ENCODE data around the gene HSPA1B.
"Not testable (repeated sequence)": the region's sequence is repeated elsewhere in the genome, so short reads cannot be mapped to it uniquely, and the experiment has no call there.

HSPA1B gene

DNA sequence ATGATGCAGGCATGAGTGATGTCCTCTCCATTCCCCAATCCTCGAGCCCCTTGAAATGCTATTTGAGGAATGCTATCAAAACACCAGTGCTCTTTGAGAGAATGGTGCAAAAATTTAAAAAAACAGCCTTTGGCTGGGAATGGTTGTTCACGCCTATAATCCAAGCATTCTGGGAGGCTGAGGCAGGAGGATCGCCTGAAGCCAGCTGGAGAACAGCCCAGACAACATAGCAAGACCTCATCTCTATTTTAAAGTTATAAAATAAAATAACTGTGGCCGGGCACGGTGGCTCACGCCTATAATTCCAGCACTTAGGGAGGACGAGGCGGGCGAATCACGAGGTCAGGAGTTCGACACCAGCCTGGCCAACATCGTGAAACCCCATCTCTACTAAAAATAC lies 27.8 kb upstream of the HSPA1B start:
- no peak for DNase-seq

DNA sequence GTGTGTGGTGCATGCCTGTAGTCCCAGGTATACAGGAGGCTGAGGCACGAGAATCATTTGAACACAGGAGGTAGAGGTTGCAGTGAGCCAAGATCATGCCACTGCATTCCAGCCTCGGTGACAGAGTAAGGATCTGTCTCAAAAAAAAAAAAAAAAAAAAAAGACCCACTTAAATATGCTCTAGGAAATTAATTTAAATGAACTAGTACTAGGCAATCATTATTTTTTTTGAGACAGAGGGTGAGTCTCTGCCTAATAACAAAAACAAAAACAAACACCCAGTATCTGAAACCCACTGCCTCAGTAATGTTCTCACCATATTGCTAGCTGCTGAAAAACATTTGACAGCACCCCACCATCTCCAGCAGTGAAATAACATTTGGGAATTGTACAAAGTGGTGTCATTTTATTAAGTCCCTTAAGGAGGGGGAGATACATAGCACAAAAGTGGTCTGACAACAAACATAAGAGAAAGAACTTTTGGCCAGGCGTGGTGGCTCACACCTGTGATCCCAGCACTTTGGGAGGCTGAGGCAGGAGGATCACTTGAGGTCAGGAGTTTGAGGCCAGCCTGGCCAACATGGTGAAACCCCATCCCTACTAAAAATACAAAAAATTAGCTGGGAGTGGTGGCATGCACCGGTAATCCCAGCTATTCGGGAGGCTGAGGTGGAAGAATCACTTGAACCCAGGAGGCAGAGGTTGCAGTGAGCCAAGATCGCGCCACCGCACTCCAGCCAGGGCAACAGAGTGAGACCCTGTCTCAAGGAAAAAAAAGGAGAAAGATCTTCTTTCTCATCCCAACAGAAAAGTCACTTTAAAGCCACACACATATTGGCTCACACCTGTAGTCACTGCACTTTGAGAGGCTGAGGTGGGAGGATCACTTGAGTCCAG lies 26.3 kb upstream of the HSPA1B start:
- not testable (repeated sequence) for DNase-seq

DNA sequence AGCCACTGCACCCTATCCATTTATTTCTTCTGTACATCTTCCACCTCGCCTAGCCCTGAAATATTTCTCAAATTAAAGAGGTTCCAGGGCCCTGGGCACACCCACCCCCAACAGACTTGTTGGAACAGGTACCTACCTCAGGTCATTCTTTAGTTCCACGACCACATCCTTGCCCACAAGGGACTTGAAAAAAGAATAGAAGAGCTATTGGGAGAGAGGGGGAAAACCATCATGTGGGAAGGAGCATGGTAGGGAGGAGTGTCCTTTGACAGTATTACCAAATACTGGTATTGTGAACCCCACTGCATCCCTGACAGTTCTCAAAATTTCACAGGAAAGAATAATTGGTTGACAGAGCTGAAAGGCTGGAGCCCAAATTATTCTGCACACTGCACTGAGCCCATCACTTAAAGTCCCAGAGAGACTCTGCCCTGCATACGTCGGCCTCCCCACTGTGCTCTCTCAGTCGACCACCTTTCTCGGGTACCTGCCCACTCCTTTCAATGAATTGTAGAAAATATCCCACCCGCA lies 21.5 kb upstream of the HSPA1B start:
- DNase-seq: no peak

DNA sequence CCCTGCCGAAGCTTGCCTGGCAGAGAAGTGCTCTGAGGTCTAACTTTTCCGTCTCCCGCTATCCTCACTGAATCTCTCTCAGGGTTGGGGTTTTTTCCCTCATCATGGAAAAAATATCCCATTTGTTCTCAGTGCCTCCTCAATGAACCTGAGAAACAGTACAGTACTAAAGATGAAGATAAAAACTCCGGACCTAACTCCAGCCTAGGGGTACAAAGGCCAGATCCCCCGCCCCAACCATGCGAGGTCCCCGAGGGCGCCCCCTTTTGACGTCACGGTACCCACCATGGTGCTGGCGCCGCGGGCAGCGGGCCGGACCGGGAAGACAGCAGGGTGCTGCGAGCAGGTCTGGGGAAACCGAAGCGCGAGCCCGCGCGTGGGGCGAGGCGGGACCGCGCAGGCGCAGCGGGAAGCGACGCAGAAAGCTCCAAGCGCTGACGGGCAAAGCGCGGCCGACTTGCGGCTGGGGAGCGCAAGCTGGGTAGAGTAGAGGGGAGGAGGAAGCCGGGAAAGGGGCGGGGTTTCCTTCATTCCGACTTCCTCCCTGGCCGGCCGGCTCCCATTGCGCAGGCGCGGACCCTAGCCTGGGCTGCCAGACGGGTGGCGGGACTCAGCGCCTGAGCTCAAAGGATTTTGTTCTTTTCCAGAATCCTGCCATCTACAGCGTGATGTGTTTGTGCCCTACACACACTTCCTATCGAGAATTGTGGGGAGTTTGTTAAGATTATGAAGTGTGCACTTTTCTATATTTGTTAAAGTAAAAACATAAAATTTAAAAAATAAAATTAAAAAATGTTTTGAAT lies 20.9 kb upstream of the HSPA1B start, which contains the start of gene LSM2:
TSS of gene LSM2 (minus strand) at position 497 of the 803 bp plus-strand sequence. CDS start at position 288, 209 bp downstream.
- DNase-seq: peak; percentile 97

DNA sequence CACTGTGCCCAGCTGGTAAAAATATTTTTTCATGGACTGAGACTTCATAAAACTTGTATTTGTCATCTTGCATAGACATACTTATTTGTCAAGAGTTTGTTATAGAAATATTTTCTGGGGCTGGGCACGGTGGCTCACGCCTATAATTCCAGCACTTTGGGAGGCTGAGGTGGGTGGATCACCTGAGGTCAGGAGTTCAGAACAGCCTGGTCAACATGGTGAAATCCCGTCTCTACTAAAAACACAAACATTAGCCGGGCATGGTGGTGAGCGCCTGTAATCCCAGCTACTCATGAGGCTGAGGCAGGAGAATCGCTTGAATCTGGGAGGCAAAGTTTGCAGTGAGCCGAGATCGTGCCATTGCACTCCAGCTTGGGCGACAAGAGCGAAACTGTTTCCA lies 18.9 kb upstream of the HSPA1B start:
- not testable (repeated sequence) for DNase-seq

DNA sequence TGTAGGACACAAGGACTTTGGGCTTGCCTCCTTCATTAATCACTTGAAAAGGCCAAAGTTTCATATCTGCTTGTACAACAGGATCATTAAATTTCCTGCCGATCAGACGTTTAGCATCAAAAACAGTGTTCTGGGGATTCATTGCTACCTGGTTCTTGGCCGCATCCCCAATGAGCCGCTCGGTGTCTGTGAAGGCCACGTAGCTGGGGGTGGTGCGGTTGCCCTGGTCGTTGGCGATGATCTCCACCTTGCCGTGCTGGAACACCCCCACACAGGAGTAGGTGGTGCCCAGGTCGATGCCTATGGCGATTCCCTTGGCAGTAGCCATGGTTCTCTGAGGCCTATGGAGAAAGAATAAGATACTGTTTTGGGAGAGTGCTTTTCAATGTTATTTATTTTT lies 15.9 kb upstream of the HSPA1B start:
- no peak for DNase-seq

DNA sequence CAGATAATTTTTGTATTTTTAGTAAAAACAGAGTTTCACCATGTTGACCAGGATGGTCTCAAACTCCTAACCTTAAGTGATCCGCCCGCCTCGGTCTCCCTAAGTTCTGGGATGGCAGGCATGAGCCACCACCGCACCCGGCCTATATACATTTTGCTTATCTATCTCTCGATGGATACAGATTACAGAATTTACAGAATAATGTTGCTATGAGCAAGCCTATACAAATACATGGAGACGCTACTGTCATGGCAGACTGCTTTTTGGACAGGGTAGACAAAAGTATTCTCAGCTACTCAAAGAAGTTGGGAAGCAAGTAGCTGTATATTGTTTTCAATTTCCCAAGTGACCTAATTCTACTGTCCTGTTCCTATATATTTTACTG lies 14.1 kb upstream of the HSPA1B start:
- no peak for DNase-seq

DNA sequence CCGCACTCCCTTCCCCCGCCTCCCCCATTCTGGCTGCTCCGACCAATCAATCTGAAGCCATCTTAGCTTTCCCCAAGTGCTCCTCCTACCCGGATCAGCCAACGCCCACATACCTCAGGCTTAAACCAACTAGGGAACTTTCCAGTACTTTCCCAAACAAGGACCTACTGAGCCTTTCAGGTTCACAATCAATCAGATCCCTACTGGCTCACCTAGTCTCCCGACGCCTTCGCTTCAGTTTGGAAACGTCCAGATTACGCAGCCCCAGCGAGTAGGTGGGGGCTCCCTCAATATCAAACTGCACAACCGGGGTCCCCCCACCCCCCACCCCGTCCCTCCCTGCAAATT lies 12.9 kb upstream of the HSPA1B start:
- DNase-seq: peak; percentile 97

DNA sequence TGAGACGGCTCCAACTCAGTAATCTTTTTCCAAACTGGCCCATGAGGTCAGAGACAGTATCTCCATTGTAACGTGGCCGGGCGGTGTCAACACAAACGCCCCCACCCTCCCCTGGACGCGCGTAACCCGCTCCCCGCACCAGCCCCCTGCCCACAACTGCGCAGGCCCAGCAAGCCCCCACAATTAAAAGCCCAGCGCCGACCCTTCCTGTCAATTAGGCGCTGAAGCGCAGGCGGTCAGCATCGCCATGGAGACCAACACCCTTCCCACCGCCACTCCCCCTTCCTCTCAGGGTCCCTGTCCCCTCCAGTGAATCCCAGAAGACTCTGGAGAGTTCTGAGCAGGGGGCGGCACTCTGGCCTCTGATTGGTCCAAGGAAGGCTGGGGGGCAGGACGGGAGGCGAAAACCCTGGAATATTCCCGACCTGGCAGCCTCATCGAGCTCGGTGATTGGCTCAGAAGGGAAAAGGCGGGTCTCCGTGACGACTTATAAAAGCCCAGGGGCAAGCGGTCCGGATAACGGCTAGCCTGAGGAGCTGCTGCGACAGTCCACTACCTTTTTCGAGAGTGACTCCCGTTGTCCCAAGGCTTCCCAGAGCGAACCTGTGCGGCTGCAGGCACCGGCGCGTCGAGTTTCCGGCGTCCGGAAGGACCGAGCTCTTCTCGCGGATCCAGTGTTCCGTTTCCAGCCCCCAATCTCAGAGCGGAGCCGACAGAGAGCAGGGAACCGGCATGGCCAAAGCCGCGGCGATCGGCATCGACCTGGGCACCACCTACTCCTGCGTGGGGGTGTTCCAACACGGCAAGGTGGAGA lies 12.3 kb upstream of the HSPA1B start, which contains the start of the genes HSPA1A and HSPA1L:
TSS of gene HSPA1A (plus strand) at position 519 of the 814 bp plus-strand sequence. CDS start at position 733, 214 bp downstream.
TSS of gene HSPA1L (minus strand) at position 259 of the 814 bp plus-strand sequence. CDS start 3,311 bp downstream, outside the sequence.
- peak; percentile 98 for DNase-seq

DNA sequence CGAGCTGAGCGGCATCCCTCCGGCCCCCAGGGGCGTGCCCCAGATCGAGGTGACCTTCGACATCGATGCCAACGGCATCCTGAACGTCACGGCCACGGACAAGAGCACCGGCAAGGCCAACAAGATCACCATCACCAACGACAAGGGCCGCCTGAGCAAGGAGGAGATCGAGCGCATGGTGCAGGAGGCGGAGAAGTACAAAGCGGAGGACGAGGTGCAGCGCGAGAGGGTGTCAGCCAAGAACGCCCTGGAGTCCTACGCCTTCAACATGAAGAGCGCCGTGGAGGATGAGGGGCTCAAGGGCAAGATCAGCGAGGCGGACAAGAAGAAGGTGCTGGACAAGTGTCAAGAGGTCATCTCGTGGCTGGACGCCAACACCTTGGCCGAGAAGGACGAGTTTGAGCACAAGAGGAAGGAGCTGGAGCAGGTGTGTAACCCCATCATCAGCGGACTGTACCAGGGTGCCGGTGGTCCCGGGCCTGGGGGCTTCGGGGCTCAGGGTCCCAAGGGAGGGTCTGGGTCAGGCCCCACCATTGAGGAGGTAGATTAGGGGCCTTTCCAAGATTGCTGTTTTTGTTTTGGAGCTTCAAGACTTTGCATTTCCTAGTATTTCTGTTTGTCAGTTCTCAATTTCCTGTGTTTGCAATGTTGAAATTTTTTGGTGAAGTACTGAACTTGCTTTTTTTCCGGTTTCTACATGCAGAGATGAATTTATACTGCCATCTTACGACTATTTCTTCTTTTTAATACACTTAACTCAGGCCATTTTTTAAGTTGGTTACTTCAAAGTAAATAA lies 10.2 kb upstream of the HSPA1B start:
- not testable (repeated sequence) for DNase-seq

DNA sequence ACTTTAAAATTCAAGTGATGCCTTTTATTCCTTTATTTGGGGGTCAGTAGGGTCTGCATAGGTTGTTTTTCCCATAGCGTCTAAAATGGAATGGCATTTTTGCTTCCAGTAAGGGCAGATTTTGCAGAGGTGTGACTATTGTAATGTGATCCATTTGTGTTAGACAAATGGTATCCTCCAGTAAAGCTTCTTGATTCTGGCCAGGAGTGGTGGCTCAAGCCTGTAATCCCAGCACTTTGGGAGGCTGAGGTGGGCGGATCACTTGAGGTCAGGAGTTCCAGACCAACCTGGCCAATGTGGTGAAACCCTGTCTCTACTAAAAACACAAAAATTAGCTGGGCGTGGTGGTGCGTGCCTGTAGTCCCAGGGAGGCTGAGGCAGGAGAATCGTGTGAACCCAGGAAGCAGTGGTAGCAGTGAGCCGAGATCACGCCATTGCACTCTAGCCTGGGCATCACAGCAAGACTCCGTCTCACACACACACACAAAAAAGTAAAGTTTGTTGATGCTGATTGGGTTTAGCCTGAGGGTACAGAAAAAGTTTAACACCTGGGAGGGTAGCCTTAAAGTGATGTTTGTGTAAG lies 9.5 kb upstream of the HSPA1B start:
- not testable (repeated sequence) for DNase-seq

DNA sequence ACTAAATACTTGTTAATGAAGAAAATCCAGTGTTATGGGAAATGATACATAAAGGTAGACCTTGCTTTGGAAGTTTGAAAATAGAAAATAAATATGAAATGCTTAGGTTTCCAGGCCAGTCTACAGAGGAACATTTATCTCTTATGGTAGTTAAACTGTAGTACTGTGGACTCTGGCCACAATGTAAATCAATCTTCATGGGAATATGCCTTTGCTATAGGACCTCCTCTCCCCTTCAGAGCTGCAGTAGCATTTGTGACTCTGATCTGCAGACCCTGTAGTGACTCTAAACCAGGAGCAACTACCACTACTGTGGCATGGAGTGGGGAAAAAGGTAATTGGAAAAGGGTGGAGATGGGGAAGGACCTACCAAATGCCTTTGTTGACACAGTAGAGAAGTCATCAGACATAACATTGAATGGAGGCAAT lies 7.7 kb upstream of the HSPA1B start:
- no peak for DNase-seq

DNA sequence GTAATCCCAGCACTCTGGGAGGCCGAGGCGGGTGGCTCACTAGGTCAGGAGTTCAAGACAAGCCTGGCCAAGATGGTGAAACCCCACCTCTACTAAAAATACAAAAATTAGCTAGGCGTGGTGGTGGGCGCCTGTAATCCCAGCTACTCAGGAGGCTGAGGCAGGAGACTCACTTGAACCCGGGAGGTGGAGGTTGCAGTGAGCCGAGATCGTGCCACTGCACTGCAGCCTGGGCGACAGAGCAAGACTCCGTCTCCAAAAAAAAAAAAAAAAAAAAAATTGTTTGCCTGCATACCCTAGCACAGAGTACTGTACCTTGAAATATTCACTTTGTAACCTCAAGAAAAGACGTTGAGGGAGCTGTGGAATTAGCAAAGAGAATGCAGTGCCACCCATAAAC lies 7.1 kb upstream of the HSPA1B start:
- DNase-seq: not testable (repeated sequence)

DNA sequence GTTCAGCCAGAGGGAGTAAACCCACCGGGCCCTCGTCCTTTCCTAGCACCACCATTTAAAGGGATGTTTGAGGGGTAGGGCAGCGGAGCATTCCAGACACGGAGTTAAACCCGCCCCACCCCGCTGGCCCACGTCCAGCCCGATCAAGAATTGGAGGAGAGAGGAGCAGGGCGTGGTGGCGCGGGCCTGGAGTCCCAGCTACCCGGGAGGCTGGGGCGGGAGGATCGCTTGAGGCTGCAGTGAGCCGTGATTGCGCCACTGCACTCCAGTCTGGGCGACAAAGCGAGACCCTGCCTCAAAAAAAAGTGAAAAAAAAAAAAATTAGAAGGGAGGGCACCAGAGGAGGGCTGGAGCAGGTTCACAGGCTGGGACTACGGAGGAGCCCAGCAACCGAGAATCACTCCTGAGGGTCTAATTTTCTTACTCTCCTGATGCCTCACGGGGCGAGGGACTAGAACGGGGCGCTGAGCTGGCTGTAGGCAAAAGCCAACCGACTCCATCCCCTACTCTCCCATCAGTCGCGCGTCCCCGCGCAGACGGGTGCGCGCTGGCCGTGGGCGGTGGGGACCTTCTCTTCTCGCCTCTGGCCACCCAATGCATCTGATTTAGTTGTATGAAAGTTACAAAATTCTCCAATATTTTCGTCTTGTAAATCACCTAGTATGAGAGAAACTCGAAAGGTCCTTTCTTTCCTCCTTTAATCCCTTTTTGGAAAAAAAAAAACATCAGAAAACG lies 6.1 kb upstream of the HSPA1B start:
- peak; percentile 61 for DNase-seq

DNA sequence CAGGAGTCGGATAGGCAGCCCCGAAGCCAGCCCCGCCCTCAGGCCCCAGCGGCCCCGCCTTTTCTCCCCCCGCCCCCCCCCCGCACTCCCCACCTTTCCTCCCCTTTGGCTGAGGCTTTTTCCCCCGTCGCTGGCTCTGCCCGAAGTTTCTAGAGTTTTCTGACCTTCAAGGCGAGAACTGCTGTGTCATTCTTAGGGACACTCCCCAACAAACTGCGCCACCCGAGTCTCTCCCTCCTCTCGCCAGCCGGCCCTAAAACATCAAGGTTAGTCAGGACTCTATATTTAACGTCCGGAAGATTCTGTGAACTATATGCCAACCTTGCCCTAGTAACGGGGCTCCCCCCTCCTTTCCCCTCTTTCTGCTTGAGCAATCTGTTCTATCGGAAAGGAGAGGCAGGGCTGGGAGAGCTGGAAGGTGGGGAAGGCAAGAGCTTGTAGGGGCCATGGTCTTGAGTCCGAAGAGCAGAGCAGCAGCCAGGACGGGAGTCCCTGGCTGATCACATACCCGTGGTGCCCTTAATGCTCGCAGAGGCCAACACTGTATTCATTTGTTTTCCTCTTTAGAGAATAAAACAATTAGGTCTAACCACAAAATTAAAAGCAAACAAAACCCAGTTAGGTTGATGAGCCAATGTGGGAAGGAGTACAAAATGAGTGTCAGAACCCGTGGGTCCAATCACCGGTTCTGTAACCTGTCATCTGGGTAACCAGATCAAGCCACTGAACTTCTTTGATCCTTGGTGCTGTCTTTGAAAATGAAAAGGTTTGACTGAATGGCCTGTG lies 5.3 kb upstream of the HSPA1B start:
- DNase-seq: peak; percentile 60

DNA sequence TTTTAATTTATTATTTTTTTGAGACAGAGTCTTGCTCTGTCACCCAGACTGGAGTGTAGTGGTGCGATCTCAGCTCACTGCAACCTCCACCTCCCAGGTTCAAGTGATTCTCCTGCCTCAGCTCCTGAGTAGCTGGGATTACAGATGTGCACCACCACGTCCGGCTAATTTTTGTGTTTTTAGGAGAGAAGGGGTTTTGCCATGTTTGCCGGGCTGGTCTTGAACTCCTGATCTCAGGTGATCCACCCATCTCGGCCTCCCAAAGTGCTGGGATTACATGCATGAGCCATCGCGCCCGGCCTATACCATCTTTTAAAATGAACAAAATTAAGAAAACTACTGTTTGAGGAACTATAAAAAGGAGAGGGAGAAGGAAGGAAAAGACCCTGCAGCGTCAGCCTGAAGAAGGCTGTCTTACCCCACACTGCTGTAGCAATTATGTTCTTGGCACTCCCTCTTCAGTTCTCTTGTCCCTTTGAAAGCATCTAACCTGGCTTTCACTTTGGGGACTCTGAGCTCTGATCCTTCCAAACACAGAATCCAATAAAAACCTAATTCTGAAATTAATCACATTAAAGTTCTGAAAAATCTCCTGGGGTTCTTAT lies 3.8 kb upstream of the HSPA1B start:
- DNase-seq: not testable (repeated sequence)

DNA sequence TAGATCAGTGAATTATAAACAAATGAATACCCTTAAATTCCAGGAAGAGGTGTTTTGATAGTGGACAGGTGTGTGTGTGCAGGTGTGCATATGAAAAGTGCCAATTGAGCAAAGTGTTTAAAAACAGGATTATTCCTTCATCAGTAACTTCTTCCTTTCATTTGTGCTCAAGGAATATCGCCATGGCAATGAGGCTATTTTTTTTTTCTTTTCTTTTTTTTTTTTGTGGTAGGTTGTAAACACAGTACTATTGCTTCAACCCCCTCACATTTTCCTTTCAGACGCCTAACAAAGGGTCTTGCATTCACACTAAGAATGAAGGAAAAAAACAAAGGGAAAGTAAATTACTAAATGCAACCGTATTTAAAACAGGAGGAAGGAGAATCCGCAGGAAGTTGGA lies 2.0 kb upstream of the HSPA1B start:
- no peak for DNase-seq

DNA sequence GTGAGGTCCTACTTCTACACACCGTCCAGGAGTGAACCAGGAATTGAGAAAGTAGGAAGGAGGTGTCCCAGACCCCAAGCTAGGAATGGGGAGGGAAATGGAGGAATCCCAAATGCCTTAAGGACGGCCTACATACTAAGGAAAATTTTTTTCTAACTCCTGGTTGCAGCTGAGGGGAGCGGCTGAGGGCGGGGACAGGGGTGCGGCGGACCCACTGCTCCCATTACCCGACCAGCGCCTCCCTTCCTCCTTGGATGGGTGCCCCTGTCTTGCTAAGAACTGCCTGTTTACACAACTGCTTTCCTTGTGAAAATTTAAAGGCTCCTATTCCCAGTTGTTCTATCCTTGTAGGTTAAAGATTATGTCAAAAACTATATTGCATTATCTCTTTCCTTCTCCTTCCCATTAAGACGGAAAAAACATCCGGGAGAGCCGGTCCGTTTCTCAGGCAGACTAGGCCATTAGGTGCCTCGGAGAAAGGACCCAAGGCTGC lies 699 bp upstream of the HSPA1B start:
- DNase-seq: peak; percentile 82

Data from NCI-H146 (cell line).